ENCODE results near the gene RMND1.
"Not testable (repeated sequence)": the region's sequence is repeated elsewhere in the genome, so short reads cannot be mapped to it uniquely, and the experiment has no call there.

Gene RMND1

GRCh38 chr6:151451417-151451949 lies 443 bp downstream of the RMND1 start:
- DNase-seq: no peak

GRCh38 chr6:151450928-151451327 lies 998 bp downstream of the RMND1 start:
- DNase-seq: not testable (repeated sequence)

GRCh38 chr6:151448623-151449022 lies 3.3 kb downstream of the RMND1 start:
- no peak for DNase-seq

DNA sequence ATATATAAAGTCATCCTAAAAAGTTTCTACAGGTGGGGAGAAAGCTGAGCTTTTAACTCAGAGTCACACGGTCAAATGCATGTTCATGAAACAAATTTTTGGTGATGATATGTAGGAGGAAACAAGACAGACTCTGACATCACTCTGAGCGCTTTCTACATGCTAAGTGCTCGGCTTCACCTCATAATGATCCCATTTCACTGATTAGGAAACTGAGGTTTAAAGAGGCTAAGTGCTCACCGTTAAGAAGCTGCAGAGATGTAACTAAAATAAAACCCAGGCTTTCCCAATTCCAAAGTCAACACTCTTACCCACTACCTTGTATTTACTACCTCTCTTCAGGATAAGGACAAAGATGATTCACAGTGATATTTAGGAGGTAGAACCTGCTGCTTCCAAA lies 4.7 kb downstream of the RMND1 start:
- DNase-seq: no peak

DNA sequence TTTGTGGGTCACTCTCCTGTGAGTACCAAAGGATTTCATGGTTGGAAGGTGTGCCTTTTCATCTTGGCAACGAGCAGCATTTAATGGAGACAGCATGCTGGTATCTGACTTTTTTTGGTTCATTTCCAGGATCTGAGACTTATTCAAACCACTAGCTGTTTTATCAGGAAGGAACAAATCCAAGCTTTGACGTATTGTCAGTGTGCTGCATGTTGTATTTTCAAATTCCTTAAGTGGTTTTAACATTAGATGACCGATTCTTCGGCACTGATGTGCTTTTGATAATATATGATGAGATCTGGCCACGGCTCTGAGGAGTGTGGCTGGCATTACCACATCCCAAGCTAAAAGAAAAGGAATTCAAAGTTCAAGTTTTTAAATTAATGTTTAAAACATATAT lies 6.4 kb downstream of the RMND1 start:
- no peak for DNase-seq

GRCh38 chr6:151443911-151444621 lies 7.9 kb downstream of the RMND1 start:
- DNase-seq: no peak

GRCh38 chr6:151443454-151443853 lies 8.5 kb downstream of the RMND1 start:
- DNase-seq: no peak

- DNase-seq: no peak
Measured at GRCh38 chr6:151442371-151442770, 9.6 kb downstream of the RMND1 start.

- DNase-seq: no peak
Measured at GRCh38 chr6:151441390-151442166, 10.3 kb downstream of the RMND1 start.

GRCh38 chr6:151440930-151441329 lies 11.0 kb downstream of the RMND1 start:
- no peak for DNase-seq

DNA sequence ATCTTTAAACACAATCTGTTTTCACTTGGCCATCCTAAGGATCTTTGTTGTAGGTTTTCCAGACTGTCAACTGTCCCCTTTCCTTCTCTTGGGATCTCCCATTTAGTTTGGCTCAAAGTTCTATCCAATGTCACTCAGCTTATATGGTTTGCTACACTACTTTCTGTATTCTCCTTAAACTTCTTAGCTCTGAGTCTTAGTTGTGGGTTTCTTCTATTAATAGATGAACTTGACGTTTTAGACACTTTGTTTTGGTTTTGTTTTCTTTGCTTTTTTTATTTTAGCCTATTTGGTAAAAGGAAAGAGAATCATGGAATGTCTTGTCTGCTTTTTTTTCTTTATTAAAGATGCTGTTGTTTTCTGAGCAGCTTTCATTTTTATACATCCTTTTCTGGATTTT lies 11.4 kb downstream of the RMND1 start:
- no peak for DNase-seq

GRCh38 chr6:151437401-151437800 lies 14.5 kb downstream of the RMND1 start:
- DNase-seq: no peak

GRCh38 chr6:151436802-151437201 lies 15.1 kb downstream of the RMND1 start:
- no peak for DNase-seq

- no peak for DNase-seq
Measured at GRCh38 chr6:151436300-151436699, 15.6 kb downstream of the RMND1 start.

DNA sequence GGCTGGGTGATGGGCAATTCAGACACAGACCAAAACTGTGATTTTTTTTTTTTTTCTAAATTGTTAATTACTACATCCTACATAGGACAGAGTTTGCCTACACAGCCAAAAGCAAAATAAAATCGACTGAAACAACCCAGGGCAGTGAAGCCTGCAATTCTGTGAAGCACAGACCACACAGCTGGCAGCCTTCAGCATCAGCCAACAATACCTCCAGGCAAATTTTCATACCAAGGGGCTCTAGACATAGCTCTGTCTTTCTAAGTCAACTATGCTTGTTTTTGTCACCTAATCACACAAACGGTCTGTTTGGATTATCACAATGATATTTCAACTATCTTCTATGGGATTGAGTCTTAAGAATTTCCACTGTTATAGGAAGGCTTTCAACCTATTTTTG lies 17.6 kb downstream of the RMND1 start:
- no peak for DNase-seq

- DNase-seq: no peak
Measured at GRCh38 chr6:151432651-151433050, 19.3 kb downstream of the RMND1 start.

GRCh38 chr6:151431337-151431736 lies 20.6 kb downstream of the RMND1 start:
- DNase-seq: no peak

- no peak for DNase-seq
Measured at GRCh38 chr6:151430886-151431285, 21.0 kb downstream of the RMND1 start.

GRCh38 chr6:151428093-151428735 lies 23.7 kb downstream of the RMND1 start:
- no peak for DNase-seq

GRCh38 chr6:151425561-151425960 lies 26.4 kb downstream of the RMND1 start:
- no peak for DNase-seq

DNA sequence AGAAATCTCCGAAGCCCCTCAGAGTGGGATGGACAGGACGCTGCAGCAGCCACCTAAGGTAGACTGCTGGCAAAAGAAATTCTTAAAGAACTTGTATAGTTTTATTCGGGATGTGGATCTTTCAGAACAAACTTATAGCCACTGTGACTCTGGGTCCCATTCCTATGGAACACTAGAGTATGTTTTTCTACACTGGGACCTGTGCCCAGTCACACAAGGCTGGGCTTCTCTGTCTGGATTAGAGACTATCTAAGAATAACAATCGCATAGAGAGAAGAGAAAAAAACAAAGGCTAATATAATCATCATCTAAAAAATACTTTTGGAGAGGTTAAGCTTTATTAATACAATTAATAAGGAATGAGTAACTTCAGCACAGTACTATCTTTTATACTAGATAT lies 28.9 kb downstream of the RMND1 start:
- DNase-seq: no peak

DNA sequence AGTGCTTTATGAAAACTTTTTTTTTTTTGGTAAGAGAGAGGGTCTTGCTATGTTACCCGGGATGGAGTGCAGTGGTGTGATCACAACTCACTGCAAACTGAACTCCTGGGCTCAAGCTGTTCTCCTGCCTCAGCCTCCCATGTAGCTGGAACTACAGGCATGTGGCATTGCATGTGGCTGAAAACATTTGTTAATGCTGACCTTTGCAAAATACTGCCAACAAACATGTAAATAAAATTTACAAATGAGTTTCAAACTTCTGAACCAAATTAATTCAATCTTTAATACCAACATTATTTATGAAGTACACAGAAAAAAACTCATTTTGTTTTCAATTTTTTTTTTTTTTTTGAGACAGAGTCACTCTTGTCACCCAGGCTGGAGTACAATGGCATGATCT lies 34.4 kb downstream of the RMND1 start:
- DNase-seq: no peak

DNA sequence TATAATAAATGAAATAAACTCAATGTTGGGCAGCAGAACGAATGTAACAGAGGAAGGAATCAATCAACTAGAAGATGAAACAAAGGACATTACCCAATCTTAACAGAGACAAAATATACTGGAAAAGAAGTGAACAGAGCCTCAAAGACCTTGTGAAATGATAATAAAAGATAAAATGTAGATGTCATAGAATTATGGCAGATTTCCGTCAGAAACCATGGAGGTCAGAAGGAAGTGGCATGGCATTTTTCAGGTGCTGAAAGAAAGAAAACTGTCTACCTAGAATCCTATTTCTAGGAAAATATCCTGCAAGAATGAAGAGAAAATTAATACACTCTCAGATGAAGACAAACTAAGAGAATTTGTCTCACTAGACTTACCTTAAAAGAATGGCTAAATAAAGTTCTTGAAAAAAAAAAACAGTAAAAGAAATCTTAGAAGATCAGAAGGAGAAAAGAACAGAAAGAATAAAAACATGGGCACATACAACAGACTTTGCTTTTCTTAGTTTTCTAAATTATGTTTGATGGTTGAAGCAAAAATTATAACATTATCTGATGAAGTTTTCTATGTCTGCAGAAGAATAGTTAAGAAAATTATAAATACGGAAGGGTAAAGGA lies 37.2 kb downstream of the RMND1 start:
- DNase-seq: no peak

All from NCI-H1930 (cell line).